HT1080 (cell line): ENCODE measurements around the gene C4orf54. TPM values are rescaled to one million over a fixed set of nuclear protein-coding genes. Genes with fewer than 3 reads are reported as not detected.

Source experiments
- DNase-seq: peaks from one replicate; pipeline ENCODE4 v3.0.0-alpha.2; 2015; ENCODE audit warnings: low read depth
- total RNA-seq: library from RNA; depleted of rRNA; stranded (reverse); fragments of >200 nt; shearing (Covaris generic); gene quantifications from 2 replicates; pipeline ENCODE4 v1.2.3, GENCODE V29; 2014

The C4orf54 gene
- total RNA-seq, 1 experiment from 2014 or later: not detected

DNA sequence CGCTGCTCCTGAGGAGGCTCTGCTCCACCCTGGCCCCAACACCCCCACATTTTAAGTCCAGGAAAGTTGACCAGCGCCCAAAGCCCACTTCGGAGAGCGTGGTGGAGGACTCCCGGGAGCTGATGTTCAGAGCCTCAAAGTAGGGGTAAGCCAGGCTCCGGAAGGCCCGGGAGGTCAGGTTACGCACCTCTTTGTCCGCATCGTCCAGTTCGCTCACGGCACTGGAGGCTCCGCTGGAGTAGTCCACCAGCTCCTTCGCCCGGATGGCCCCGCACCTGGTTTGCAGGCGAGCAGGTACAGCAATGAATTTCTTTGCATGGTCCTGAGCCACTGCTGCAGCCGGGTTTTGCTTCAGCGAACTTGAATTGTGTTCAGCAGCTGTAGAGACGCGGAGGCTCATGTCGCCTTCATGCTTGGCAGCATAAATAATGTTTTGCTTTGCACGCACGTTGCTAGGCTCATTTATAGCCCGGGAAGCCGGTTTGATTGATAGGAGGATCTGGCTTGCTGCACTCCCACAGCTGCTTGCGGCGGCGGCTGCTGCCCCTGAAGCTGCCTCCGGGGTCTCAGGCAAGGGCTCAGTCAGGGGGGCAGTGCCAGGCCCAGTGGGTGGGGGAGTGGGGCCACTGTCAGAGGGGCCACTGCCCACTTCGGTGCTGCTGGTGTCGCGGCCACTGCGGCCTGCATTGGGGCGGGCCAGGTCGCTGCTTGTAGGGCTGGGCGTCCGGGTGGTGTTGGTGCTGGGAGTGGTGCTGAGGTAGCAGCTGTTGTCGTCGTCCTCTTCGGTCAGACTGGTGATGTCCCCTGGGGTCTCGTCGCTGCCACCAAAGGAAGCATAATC lies 4.8 kb downstream of the C4orf54 start:
- DNase-seq: no peak

DNA sequence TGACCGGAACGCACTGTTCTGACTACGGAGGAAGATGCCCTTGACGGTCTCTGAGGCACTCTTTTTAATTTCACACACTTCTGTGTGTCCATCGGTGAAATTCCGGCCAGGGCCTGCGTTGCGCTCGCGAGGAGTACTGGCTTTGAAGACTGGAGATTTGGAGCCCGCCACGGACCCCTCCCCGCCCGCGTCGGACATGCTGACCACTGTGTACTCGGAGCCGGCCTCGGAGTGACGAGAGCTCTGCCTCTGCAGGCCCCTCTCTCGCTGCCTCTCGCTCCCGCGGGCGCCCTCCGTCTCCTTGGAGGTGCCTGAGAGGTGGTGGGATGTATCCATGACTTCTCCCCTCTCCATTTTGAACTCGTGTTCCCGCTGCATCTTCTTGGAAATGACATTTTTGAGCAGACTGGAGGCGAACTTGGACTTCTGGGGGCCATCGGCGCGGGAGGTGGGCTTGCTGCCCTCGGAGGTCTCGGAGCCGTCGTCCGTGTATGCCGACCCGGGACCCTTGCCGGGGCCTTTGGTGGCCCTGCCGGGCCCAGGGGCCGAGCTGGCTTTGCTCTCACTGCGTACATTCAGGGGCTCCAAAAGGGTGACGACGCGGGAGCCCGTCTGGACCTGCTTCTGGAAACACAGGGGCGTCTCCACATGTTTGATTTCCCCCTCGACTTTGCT lies 5.7 kb downstream of the C4orf54 start:
- no peak for DNase-seq

DNA sequence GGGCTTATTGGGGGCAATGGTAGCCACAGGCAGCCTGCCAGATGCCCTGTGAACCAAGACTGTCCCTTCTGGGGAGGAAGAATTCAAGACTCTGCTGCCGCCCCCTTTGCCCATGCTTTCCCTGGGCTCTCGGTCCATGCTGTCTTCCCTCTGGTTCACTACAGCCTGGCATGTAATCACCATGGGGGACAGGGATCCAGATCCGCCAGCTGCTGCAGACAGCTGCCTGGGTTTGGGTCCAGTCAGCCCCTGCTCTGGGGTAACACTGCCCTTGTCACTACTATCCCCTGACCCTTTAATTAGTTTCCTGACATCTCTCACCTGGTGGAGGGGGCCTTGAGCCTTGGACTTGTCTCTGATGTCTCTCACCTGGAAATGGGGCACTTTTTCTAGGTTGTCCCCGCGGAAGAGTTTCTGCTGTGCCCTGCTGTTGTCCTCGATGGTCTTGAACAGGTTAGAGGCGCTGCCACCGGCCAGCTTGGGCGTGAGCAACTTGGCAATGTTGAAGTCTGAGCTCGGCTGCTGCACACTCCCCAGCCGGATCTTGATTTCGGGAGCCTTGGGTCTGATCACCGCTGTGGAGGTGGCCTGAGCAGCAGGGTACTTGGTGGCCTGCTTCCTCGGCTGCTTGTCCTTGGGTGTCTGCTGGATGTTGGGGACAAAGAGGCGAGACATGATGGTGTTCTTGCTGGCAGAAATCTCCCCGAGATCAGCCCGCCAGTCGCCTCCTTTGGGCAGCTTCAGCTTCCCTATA lies 6.4 kb downstream of the C4orf54 start:
- no peak for DNase-seq

DNA sequence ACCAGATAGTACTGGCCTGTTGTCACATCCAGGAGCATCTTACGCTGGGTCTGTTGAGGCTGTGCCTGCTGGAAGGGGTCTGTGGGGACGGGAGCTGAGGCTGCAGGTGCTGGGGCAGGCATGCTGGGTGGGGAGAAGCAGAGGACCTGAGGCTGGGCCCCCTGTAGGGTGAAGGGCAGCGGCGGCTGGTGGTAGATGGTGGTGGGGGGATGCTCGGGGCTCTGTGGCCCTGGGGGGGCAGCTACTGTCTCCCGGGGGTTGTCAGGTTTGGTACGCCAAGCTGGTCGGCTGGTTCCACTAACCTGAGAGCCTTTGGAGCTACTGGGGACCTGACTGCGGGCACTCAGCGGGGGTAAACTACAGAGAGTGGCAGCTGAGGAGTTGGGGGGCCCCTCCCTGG lies 7.8 kb downstream of the C4orf54 start:
- DNase-seq: no peak

DNA sequence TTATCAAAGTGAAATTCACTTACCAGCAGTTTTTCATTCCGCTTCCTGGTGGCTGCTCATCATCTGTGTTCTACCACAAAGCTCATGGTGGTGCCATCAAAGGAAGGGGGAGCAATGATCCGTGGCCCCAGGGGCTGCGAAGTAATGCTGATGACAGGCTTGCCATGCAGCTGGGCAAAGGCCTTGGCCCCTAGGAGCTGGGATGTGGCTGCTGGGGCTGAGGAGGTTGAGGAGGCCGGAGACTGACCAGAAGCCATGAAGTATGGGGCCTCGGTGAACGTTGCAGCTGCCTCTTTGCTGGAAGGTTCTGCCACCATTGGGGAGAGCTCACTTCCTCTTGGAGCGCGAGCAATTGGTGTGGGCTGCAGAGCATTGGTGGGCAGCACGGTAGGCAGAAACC lies 8.4 kb downstream of the C4orf54 start:
- DNase-seq: no peak

DNA sequence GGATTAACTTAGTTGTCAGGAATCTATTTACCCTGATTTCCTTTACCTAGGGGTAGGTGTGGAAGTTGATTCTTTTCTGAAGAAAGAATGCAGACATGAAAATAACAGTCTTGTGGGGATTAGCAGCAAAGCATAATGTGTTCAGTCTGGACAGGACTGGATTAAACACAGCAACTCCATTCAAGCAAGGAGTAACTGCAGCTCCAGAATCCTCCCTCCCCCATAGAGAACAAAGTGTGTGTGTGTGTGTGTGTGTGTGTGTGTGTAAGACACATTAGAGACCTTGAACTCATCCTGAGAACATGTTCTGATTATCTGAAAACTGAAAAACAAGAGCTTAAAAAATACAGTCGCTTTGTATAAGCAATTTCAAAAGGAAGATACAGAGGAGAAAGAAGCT lies 9.3 kb downstream of the C4orf54 start:
- DNase-seq: no peak

DNA sequence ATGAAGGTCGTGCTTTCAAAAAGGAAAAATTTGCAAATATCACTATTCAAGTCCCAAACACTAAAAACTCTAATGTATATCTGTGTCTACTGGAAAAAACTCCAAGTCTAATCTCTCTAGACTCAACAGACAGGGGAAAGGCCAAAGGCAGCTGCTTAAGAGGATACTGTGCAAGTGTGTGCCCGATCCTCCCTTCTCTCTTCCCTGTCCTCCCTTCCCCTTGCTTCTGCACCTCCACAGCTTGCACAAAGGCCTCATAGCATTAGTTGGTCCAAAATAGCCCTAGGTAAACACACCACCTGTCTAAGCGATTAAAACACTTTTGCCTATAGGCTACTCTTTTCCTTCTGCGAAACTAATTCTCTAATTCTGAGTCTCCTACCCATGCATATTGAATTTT lies 10.6 kb downstream of the C4orf54 start:
- DNase-seq: no peak

DNA sequence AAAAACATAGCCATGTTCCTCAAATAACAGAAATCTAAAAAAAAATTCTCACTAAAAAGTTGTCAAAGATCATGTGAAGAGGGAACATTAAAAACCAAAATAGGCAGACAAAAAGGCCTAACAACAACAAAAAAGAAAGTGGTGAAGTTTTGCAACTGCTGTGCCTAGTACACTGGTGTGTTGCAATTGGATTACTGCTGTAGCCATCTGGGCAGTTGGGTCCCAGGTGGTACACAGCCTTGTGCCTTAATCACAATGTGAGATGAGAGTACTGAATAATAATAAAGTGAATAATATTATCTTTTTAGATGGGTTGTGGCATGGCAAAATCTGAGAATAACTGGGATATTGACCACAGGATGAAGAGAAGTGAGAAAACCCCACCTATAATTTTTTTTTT lies 12.0 kb downstream of the C4orf54 start:
- no peak for DNase-seq

DNA sequence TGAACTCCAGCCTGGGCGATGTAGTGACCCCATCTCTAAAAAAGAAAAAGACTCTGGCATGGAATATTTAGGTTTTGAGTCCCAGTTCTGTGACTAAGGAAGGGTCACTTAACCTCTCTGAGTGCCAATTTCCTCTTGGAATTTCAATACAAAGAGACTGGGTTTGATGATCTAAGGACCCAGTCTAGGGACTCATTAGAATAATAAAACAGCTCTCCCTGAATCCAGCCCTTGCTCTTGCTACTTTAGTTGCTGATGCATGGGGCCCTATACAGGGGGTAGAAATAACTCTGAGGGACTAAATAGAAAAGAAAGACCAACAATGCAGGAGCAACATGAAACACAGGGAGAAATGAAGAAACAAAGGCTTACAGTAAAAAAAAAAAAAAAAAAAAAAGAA lies 12.6 kb downstream of the C4orf54 start:
- no peak for DNase-seq

DNA sequence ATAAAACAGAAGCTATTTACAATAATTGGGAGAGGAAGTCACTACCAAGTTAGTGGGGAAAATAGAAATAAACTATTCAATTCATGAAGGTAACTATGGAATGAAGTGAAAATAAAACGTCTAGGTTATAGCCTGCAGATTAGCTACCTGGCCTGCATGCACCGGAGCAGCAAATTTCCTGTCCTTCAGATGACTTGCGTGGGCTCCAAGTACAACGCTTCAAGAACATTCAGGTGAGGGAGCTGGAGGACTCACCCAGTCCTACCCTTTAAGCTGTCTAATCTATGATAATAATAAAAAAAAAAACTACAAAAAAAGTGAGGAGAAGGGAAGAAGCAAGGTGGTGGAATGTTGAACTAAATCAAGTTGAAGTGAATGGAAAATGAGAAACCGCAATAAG lies 13.2 kb downstream of the C4orf54 start:
- no peak for DNase-seq

DNA sequence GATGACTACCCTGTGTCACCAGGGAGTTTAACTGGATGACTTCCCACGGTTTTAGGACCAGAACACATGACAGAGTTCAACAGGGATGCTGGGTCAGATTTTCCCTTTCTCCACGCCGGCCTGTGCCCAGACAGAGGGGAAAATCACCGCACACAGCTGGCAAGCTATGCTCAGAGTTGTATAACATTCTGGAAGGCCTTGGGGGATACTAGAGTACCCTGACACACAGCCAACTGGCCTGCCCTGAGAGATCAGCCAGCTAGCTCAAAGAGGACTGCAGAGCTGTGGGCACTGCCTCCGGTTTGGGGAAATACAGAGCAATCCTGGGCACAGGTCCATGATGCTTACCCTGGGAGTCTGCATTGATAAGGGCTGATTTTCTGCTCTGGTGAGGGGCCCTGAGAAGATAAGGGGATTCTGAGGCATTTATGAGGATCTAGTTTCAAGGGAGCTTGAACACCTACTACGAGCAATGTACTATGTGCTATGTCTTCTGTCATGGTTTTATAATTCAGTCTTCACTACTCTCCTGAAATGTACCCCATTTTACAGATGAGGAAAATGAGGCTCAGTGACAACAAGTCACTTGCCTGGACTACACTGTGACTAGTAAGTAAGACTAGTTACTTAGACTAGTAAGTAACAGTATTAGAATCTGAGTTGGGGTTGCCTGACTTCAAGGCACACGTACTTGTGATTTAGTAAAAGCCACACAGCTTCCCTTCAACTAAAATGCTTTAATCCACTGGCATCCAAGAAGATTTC lies 14.7 kb downstream of the C4orf54 start:
- no peak for DNase-seq

DNA sequence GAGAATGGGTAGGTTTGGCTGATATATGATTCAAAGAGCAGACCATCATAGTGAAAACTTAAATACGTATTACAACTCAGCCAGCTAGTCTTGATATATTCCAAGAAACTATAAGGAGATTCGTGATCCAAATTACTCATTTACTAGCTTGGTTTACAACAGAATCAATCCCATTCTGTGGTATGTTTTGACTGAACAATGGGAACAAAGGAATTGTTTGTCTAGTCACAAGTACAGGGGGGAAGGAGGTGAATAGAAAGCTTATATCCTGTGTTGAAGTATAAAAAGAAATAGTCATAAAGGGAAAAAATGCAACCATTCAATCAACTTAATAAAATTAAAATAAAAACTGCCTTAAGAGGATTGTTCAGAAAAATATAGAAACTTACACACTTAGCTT lies 17.0 kb downstream of the C4orf54 start:
- peak; percentile 62 for DNase-seq

DNA sequence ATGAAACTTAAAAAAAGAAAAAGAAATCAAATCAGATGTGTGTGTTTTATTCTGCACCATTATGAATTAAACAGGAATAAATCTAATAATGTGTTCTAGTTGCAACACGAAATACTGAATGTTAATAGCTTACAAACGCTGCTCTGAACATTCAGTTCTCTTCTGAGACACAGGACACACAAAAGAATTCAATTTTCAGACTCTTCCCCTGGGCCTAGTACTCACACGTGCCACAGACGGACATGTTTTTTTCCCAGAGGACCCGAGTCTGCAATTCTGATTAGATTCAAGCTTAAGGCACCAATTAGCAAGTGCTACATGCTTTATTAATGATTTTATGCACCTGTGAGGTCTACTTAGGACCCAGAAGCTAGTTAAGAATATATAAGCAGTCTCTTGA lies 20.5 kb downstream of the C4orf54 start:
- DNase-seq: no peak

DNA sequence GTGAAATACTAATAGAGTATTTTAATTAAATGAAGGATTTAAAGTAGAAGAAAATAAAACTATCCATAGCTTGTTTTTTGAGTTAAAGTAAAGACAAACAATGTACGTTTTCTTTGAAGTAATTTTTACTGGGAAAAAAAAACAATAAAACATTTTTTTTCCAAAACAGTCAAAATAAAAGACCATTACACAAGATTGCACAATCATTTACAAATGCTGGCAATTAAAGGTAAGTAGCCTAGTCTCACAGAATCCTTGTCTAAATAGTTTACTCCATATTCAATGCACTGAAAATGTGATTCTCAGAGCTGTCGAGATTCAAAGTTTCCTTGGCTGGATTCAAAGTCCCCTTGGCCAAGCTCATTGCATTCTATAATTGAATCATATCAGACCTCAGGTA lies 21.2 kb downstream of the C4orf54 start:
- no peak for DNase-seq

DNA sequence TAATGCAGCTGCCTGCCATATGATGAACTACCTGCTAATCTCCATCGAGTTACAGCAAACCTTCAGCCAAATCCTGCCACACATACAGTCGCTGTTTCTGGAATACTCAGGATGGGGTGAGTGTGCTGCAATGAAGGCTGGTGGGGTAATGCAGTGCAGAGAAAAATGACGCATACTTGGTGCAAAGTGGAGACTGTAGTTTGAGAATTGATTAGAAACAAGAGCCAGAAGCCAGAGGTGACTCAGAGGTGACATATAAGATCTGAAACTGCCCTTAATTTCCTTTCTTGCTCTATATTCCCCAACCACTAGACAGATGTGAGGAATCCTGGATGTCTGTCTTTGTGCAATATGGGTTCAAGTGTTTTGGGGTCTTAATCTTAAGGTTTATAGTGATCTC lies 22.0 kb downstream of the C4orf54 start:
- DNase-seq: peak; percentile 84

DNA sequence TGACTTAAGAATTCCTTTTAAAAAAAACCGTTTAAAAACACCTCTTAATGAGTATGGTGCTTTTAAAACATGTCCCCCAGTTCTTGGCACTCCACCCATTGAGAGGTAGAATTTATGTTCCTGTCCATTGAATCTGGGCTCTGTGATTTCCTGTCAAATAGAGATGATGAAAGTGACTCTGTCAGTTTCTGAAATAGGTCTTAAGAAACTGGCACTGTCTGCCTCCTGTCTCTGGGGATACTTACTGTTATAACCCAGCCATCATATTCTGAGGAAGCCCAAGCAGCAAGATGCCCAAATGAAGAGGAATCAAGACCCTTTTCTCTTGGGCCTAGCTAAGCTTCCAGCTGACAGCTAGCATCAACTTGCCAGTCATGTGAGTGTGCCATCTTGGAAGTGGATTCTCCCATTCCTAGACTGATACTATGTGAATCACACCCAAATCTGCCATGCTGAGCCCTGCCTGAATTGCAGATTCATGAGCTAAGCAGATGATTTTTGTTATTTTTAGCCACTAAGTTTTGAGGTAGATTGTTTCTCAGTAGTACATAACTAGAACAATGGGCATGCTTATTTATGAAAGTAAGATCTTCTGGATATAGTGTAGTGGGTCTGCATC lies 22.8 kb downstream of the C4orf54 start:
- DNase-seq: no peak

DNA sequence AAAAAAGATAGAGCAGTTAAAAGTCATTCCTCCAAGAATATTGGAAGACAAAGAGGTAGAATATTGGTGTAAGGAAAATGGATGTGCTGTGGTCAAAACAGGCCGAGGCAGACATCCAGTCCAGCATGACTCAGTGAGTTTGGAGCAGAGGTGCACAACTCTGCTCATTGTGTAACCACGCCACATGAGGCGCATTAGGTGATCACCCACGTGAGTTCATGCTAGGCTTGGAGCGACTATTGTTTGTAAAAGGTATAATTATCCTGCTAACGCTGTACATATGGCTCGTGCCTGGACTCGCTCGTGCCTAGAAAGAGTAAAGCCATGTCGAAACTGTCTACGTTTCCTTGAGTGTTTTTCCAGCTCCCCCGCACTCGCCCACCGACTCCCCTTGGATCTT lies 23.9 kb downstream of the C4orf54 start:
- DNase-seq: no peak

DNA sequence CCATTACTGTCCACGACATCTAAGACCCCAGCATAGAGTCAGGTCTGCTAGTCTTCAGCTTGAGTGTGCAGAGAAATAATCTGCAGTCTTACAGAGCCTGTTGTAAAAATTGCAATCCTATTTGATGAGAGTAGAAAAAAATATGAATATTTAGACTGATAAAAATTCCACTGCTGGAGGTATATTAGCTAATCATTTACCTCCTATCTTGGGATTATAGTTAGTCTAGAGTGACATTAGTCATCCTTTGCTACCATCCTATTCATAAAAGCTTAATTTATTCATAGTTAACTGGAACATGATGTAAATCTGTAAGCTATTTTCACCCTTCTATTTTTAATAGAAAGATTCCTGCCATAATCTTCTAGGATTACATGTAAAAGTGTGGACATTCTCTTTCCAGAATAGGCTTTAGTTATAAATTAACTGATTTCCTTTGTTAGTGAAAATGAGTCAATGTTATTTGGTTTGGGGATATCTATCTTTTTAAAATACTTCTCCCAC lies 26.7 kb downstream of the C4orf54 start:
- no peak for DNase-seq

DNA sequence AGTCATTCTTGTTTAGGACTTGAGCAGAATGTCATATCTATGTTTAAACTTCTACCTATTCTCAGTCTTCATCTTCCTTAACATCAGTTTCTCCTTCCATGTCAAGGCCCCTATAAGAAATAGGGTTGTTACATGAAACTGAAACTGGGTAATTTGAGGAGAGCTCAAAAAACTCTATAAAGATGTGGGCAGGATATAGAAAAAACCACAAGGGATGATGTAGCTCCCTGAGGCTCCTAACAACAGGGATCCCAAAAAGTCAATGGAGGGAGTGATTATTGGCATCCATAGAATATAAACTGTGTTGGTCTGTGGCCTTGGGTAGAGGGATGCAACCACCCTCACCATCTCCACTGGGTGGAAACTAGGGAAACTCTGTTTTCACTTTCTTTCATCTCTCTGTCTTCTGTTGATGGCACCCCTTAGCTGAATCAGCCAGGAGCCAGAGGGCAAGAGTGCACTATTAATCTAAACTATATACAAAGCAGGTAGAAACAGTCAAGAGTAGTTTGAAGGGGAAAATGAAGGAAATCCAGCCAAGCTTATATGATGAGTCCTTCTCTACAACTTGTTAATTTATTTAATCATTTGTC lies 27.6 kb downstream of the C4orf54 start:
- peak; percentile 45 for DNase-seq

DNA sequence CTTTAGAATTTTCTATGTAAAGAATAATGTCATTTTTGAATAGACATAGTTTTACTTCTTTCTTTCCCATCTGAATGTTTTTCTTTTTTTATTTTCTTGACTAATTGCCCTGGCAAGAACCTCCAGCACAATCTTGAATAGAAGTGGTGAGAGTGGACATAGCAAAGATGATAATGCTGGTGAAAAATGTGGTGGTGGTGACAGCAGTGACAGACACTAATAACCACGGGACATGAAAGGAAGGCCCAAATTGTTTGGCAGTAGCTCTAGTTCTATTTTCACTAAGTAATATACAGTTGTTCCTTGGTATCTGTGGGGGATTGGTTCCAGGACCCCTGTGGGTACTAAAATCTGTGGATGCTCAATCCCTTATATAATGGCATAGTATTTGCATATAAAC lies 29.6 kb downstream of the C4orf54 start:
- DNase-seq: no peak

DNA sequence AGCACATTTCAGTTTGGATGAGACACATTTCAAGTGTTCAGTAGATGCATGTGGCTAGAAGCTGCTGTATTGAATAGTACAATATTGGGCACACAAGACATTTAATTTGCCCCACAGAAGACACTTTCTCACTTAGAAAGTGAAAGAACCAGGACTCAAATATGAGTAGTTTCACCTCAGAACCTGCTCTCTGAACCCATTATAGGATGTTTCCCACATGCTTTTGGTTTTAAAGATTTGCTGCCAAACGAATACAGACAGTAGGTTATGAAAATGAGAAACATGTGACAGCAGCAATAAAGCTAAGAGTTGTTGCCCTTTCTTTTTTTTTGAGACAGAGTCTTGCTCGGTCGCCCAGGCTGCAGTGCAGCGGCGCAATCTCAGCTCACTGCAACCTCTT lies 32.3 kb downstream of the C4orf54 start:
- DNase-seq: no peak
